GM19099 (cell line): ENCODE data around the gene CDR2L.

Experiments
- POLR2A ChIP-seq: IDR thresholded peaks from 3 replicates; pipeline ENCODE4 v1.6.1; 2011; ENCODE audit warnings: low read depth; ENCODE audit not compliant: insufficient read length; ENCODE audit errors: extremely low read depth

The CDR2L gene

GRCh38 chr17:75012346-75013091, 25.1 kb downstream of the CDR2L start, which contains the start of gene MRPL58:
Gene MRPL58 (plus strand): TSS chr17:75012670. CDS start chr17:75012687, 17 bp downstream.
- peak; percentile 93 for TF ChIP-seq POLR2A

DNA sequence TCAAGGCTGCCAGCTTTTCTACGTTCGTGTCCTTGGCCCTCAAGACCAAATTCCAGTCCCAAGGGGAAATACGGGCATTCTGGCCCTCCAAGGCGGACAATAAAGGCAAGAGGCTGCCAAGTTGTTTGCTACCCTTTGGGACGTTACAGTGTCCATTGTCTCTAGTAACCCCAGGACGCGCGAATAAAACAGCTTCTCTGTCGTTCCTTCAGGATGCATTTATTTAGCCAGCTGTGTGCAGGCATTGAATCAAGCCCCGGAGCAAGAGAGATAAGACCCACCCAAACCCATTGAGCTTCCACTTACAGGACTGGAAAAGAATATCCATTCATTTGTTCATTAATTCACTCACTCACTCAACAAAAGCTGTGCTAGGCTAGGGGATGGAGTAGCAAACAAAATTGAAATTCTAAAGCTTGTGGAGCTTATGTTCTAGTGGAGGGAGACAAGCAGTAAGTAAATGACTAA, 25.7 kb downstream of the CDR2L start:
- no peak for TF ChIP-seq POLR2A

DNA sequence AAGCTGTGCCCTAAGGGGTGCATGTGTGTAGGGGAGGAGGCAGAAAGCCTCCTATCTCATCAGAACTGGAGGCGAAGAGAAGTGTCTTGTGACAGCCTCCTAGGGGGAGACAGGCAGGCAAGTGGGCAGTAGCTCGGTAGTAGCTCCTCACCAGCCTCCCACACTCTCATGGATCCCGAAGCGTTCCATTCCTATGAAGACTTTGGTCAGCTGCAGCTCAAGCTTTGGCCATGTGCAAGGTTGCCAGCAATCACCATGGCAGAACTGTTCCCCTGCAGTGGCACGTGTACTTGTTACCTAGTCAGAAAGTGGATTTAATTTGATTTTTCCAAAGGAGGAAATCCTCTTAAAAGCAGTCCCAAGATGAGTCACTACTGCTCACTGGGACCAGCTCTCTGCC, 31.7 kb downstream of the CDR2L start:
- TF ChIP-seq POLR2A: no peak

DNA sequence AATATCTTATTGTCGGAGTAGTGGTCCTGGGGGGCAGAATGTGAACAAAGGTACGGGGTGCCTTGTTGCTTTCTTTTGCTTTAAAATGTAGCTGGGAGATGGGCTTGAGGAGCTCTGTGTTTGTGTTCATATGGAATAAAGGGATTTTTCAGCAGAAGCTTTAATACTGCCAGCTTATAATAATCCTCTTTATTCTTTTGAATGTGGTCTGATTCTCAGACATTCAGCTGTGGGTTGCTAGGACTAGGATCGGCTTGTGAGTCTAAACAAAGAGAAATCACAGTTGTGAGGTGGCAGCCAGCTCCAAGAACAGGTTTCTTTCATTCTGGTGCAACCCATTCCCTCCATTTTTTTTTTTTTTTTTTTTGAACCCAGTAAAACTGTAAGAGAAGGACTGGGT, 32.3 kb downstream of the CDR2L start:
- TF ChIP-seq POLR2A: no peak

- TF ChIP-seq POLR2A: no peak
Measured at GRCh38 chr17:75020331-75021110, 33.1 kb downstream of the CDR2L start.

GRCh38 chr17:75024686-75025397, 37.4 kb downstream of the CDR2L start:
- TF ChIP-seq POLR2A: no peak

DNA sequence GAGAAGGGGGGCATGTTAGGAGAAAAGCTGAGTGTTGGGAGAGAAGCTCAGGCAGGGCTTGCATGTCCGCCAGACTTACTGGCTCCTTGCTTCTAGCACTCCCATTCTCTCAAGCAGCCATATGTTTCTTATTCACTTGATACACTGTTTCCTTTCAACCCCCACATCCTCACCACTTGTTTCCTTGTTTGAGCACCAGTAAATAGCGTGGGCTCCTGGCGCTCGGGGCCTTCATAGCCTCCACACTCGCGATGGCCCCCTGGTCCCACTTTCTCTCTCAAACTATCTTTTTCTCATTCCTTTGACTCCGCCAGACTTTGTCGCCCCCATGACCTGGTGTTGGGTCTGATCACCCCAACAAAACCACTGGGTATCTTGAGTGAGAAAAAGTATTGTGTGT, 42.7 kb downstream of the CDR2L start:
- TF ChIP-seq POLR2A: no peak

GRCh38 chr17:75031972-75032719, 44.7 kb downstream of the CDR2L start:
- TF ChIP-seq POLR2A: no peak

DNA sequence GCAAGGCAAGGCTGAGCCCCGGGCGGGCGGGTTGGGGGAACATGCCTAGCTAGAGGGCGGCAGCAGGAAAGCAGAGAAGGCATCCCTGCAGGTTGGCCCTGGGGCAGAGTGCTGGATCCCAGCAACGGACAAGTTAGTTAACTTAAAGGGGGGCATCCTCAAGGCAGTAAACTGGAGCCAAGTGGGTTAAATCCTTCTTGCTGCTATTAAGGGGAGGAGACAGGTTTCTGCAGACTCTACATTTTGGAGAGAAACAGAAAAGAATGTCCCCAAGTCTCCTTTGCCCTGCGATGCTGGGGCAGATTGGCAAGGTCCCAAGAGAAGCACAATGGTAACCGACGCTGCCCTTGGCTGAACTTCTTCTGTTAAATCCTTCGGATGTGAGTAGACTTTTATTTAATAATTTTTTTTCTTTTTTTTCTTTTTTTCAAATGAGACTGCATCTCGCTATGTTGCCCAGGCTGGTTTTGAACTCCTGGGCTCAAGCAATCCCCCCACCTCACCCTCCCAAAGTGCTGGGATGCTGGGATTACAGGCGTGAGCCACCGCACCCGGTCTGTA, 45.4 kb downstream of the CDR2L start:
- TF ChIP-seq POLR2A: no peak

DNA sequence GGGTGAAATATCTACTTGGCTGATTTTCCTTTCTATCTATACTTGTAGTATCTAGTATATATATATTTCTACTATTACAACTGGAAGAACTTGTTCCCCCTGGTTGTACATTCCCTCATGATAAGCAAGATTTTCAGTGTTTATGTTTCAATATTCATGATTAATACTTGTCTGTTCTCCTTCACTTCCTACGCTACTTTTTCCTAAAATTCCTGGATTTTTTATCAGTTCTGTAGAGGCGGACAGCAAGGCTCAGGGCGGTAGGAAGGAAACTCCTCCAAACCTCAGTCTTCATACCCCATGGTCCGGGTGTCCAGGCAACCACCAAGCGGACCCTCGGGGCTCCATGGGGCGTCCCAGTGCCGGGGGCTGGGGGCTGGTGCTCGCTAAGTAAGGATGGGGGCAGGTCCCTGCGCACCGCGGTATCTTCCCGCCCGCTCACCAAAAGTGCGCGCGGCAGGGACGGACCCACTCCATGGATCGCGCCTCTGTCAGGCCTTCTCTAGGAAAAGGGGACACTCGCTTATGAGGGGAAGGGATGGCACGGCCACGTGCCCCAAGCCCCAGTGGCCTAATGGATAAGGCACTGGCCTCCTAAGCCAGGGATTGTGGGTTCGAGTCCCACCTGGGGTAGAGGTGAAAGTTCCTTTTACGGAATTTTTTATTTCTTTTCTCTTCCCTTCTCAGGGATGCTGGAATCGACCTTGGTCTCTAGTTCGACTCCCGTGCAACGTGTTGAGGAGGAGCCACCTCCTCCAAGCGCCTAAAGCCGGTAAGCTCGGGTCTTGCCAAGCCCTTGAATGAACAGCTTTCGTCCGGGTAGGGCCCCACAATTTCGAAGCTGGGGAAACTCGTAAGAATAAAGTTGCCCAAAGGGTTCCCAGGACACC, 46.2 kb downstream of the CDR2L start:
- TF ChIP-seq POLR2A: no peak

DNA sequence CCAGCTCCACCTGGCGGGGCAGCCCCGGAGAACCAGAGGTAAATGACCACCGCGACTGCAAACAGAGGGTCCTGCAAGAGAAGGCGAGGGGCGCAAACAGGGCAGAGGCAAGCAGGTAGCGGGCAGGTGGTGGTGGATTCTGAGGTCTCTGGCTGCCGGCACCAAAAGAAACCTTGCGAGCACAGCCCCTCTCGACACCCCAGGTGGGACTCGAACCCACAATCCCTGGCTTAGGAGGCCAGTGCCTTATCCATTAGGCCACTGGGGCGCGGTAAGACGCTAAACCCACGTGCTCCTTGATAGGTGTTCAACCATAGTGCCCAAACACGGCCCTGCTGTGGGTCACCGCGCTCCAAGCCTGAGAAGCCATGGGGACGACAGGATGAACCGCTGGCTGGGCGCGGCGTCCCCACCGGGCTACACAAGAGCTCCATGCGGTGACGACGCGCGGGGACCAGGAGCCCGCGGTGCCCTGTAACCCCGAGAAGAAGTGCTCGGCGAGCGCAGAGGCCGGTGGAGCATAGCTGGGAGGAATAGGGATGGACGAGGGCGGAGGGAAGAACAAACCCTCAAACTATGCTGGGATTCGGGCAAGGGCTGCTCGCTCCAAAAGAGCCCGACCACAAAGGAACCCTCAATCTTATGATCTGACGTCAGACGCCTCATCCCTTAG, 46.9 kb downstream of the CDR2L start:
- TF ChIP-seq POLR2A: no peak

DNA sequence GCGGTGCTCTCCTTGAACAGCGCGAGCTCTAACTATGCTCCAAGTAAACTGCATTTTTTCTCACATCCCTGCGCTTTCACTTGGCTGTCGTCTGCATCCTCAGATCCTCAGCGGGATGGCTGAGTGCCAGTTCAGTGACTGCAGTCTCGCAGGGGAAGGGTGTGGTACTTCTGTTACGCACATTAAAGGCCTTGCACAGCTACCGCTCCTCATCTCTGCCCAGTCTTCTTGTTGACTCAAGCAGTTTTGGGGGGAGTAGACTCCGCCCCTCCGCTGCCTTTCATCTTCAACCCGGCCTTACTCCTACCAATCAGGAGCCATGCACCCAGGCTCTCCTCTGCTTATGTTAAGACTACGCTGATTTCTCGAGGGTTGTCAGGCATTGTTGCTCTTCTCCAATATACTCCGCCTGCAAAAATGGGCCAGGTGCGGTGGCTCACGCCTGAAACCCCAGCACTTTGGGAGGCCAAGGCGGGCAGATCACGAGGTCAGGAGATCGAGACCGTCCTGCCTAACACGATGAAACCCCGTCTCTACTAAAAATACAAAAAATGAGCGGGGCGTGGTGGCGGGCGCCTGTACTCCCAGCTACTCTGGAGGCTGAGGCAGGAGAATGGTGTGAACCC, 49.3 kb downstream of the CDR2L start:
- TF ChIP-seq POLR2A: no peak
